RWPE1 (cell line): ENCODE results near the gene H2AZ2.

Source experiments
- CTCF ChIA-PET: fragments of 350-600 bp; sonication (Branson Sonifier 250); formaldehyde crosslinking; extraction: SDS; loops from one replicate; lab custom pipeline; 2021; lab: Yijun Ruan, JAX
- POLR2A ChIA-PET: fragments of 400-600 bp; formaldehyde crosslinking; extraction: SDS; loops from one replicate; lab custom pipeline; 2020; ENCODE audit warnings: antibody characterized with exemption; ENCODE audit not compliant: low non-redundant PET; lab: Yijun Ruan, JAX
- DNase-seq: peaks from one replicate; pipeline ENCODE4 v3.0.0; 2012; ENCODE audit warnings: low spot score
- H3K27ac ChIP-seq: fragments of 450-650 bp; 2 replicates; pipeline ENCODE4 v1.5.1; 2017
- TF ChIP-seq, protein P1 (sequence below): fragments of 450-650 bp; conservative IDR thresholded peaks from 2 replicates; pipeline ENCODE4 v1.5.1; 2017; ENCODE audit warnings: low read depth, mild to moderate bottlenecking

Gene H2AZ2

DNA sequence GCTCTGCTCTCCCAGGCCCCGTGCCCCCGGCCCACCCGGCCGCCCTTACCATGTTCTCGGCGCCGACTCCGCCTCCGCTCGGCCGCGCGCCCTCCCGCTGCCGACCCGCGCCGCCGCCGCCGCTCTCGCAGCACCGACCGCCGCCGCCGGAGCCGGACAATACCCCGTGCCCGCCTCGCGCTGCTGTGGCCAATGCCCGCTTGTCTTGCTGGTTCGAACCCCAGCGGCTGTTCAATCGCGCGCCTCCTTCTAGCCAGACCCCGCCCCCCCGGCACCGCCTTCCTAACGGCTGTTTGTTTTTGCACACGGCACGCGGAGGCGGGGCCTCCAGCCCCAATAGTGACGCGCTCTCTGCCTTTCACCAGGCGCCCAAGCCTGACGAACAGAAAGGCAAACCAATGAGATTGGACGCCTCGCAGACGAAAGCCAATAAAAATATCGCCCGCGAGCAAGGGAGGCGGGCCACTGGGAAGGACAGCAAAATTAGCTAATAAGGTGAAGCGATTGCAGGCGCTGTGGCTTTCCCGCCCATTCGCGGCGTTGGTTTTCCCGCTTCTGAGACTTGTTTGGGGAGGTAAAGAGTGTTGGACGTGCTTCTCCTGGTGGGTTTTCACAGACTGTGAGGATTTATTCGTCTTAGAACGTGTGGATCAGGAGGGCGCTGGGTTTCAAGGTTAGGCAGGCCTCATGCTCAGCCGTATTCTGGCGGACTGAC is at the start of gene H2AZ2:
TSS of gene H2AZ2 (minus strand) at position 168 of the 715 bp plus-strand sequence. CDS start at position 52, 116 bp downstream.
- CTCF ChIA-PET: interaction anchor here (0.6 to 2.2 kb wide), 9 partner anchors 9 to 470 kb away, joined by 3 to 8 read pairs (median 3); no protein-coding TSS in a partner anchor
- H3K27ac ChIP-seq: peak within 1 kb of the TSS; percentile 97
- DNase-seq: peak; percentile 100
- POLR2A ChIA-PET: interaction anchor here (0.7 to 1.4 kb wide), 3 partner anchors 37 to 266 kb away, joined by 3 read pairs; partner anchors contain the start of genes PURB and TMED4
- TF ChIP-seq, protein P1, sequence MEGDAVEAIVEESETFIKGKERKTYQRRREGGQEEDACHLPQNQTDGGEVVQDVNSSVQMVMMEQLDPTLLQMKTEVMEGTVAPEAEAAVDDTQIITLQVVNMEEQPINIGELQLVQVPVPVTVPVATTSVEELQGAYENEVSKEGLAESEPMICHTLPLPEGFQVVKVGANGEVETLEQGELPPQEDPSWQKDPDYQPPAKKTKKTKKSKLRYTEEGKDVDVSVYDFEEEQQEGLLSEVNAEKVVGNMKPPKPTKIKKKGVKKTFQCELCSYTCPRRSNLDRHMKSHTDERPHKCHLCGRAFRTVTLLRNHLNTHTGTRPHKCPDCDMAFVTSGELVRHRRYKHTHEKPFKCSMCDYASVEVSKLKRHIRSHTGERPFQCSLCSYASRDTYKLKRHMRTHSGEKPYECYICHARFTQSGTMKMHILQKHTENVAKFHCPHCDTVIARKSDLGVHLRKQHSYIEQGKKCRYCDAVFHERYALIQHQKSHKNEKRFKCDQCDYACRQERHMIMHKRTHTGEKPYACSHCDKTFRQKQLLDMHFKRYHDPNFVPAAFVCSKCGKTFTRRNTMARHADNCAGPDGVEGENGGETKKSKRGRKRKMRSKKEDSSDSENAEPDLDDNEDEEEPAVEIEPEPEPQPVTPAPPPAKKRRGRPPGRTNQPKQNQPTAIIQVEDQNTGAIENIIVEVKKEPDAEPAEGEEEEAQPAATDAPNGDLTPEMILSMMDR: peak; percentile 45

DNA sequence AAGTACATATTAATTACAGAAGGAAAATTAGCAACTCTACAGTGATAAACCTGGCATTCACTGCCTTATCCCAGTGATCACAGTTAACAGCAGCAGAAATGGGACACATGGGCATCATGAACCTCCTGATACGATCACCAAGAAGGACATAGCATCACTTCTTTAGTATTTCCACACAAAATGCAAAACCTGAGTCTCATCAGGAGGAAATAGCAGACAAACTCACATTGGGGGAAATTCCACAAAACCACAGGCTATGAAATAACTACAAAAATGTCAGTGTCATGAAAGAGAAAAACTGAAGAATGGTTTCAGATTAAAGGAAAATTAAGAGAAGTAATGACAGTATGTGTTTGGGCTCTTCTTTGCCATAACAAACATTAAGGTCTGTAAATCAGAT is 49.4 kb upstream of the H2AZ2 start:
- no peak overlapping the region for H3K27ac ChIP-seq
- DNase-seq: no peak
- TF ChIP-seq, protein P1: no peak
- ChIA-PET CTCF (no interaction called here), POLR2A (no interaction called here)

- TF ChIP-seq, protein P1: no peak
- no peak overlapping the region for H3K27ac ChIP-seq
- DNase-seq: no peak
- POLR2A ChIA-PET: interaction anchor here (1.2 kb wide), 1 partner anchor 10 kb away, joined by 4 read pairs; the partner anchor contains the start of gene PURB
- CTCF ChIA-PET: no interaction called here
Measured at GRCh38 chr7:44894888-44895580, 47.1 kb upstream of the H2AZ2 start.

DNA sequence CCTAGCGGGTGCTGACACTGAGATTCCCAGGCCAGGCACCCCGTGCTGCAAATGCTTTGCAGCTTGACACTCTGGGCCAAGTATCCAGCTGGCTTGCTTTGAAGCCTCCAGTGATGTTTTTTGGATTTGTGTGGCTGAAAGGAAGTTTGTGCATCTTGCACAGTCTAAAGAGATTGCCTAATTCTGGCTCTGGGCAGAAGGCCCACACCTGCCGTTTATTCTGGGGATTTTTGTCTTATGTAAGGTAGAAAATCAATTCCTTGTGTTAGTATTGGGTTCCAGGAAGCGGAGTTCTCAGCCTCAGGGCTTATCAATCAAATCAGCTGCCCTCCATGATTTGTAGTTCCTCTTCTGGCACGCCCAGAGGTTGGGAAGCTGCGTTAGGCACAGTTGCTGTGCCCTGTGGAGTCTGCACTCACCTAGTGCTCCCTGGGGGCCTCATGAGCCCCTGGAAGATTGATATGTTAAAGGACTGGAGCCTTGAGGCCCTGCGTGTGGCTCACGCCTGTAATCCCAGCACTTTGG is 45.9 kb upstream of the H2AZ2 start:
- POLR2A ChIA-PET: interaction anchor here (0.8 kb wide), 1 partner anchor 31 kb away, joined by 3 read pairs; no protein-coding TSS in a partner anchor
- TF ChIP-seq, protein P1: no peak
- CTCF ChIA-PET: no interaction called here
- no peak for DNase-seq
- no peak overlapping the region for H3K27ac ChIP-seq

DNA sequence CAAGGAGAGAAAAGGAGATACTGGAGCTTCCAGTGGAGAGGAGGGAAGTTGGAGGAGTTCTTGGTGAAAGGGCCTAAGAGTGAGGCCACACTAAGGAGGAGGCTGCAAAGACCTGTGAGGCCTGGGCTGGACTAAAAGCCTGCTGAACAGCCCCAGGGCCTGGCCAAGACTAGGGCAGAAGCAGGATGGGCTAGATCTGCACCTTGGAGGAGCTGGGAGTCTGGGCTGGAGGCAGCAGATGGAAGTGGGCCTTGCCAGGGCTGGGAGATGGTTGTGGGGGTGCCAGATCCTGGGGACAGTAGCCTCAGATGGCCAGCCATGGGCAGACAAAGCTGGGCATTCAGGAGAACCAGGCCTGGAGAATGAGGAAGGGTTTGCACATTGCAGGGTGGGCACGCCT is 43.9 kb upstream of the H2AZ2 start:
- ChIA-PET CTCF (no interaction called here), POLR2A (no interaction called here)
- H3K27ac ChIP-seq: no peak overlapping the region
- no peak for DNase-seq
- TF ChIP-seq, protein P1: no peak

- ChIA-PET POLR2A (no interaction called here), CTCF (interaction anchor here (0.7 kb wide), 1 partner anchor 82 kb away, joined by 3 read pairs; no protein-coding TSS in a partner anchor)
- no peak overlapping the region for H3K27ac ChIP-seq
- TF ChIP-seq, protein P1: no peak
- DNase-seq: no peak
Measured at GRCh38 chr7:44891372-44891771, 43.5 kb upstream of the H2AZ2 start.
